ENCODE data around the gene SRRM2. TPM values are rescaled to one million over a fixed set of nuclear protein-coding genes. Genes with fewer than 3 reads are reported as not detected.

The SRRM2 gene
- total RNA-seq, 2 experiments from 2014 or later = 1,187 to 1,199 TPM

- ChIA-PET POLR2A (interaction anchor here (1.2 kb wide), 1 partner anchor 37 kb away, joined by 3 read pairs; the partner anchor contains the start of gene KCTD5), CTCF (no interaction called here)
- H3K9me3 ChIP-seq (ENCODE audit: control insufficient read depth in 1 of 2, insufficient read depth in 1 of 2, low read length in 2 of 2) = peaks cover 0 to 1% of the 10 kb centered on the region in 2 experiments
- no peaks in the 10 kb centered on the region for H3K36me3 Mint-ChIP-seq (ENCODE audit: low read depth)
- intact Hi-C loops (cut with DNase I, micrococcal nuclease) = loop anchor here in 1 of 2 experiments (2.0 to 5.0 kb wide), 2 partner anchors 47 to 148 kb away; no protein-coding TSS in a partner anchor
- H3K27ac Mint-ChIP-seq = no peak overlapping the region
- no peak overlapping the region for H3K4me3 ChIP-seq (ENCODE audit: low read length)
- DNase-seq (peak in 1 of 14 experiments; percentile 31), ATAC-seq (ENCODE audit: poor library complexity) (no peak)
- H3K27me3 ChIP-seq (ENCODE audit: control insufficient read depth in 1 of 2, insufficient read depth in 2 of 2, low read length in 2 of 2) = peaks cover 0 to 1% of the 10 kb centered on the region in 2 experiments
- H3K27ac ChIP-seq (ENCODE audit: low read depth in 1 of 2, low read length in 2 of 2) = no peak overlapping the region
- H3K36me3 ChIP-seq (ENCODE audit: insufficient read depth, low read length) = no peaks in the 10 kb centered on the region
- TF ChIP-seq CTCF (IDR thresholded peaks at IDR 0.05) = no peak
- H3K4me1 ChIP-seq (ENCODE audit: insufficient read depth, low read length) = peaks cover 24% of the 10 kb centered on the region
- no peaks in the 10 kb centered on the region for H3K4me1 Mint-ChIP-seq (ENCODE audit: low read depth)
- peak overlapping the region; percentile 34 for H3K4me3 Mint-ChIP-seq
- H3K27me3 Mint-ChIP-seq = peaks cover 4% of the 10 kb centered on the region
- no peaks in the 10 kb centered on the region for H3K9me3 Mint-ChIP-seq
These were observed 32.9 kb upstream of the SRRM2 start for GRCh38 chr16:2719328-2720063.

- peak within 1 kb of the TSS in 1 of 2 donors; percentile 35 for H3K27ac ChIP-seq (ENCODE audit: low read depth in 1 of 2, low read length in 2 of 2)
- DNase-seq (peak in 1 of 14 experiments; percentile 49), ATAC-seq (ENCODE audit: poor library complexity) (no peak)
- Mint-ChIP-seq H3K27me3 (peaks cover 5% of the 10 kb centered on the region), H3K4me3 (peak within 1 kb of the TSS; percentile 81), H3K36me3 (ENCODE audit: low read depth) (no peaks in the 10 kb centered on the region), H3K4me1 (ENCODE audit: low read depth) (no peaks in the 10 kb centered on the region), H3K9me3 (no peaks in the 10 kb centered on the region), H3K27ac (peak within 1 kb of the TSS; percentile 30)
- peak within 1 kb of the TSS; percentile 55 for H3K4me3 ChIP-seq (ENCODE audit: low read length)
- ChIA-PET CTCF (no interaction called here), POLR2A (interaction anchor here (0.7 to 1.2 kb wide), 2 partner anchors 38 to 1534 kb away, joined by 3 read pairs; partner anchors contain the start of gene KCTD5)
- H3K9me3 ChIP-seq (ENCODE audit: control insufficient read depth in 1 of 2, insufficient read depth in 1 of 2, low read length in 2 of 2) = no peaks in the 10 kb centered on the region
- H3K27me3 ChIP-seq (ENCODE audit: control insufficient read depth in 1 of 2, insufficient read depth in 2 of 2, low read length in 2 of 2) = peaks cover 0 to 2% of the 10 kb centered on the region in 2 experiments
- no peak for TF ChIP-seq CTCF (IDR thresholded peaks at IDR 0.05)
- H3K36me3 ChIP-seq (ENCODE audit: insufficient read depth, low read length) = no peaks in the 10 kb centered on the region
- intact Hi-C loops (cut with DNase I, micrococcal nuclease) = loop anchor here in 1 of 2 experiments (2.0 to 5.0 kb wide), 2 partner anchors 47 to 147 kb away; no protein-coding TSS in a partner anchor
- peaks cover 23% of the 10 kb centered on the region for H3K4me1 ChIP-seq (ENCODE audit: insufficient read depth, low read length)
These were observed 32.4 kb upstream of the SRRM2 start, which contains the start of gene PRSS27 for GRCh38 chr16:2720064-2720457. TSS of gene PRSS27 (minus strand) at chr16:2720224. CDS start at chr16:2720160, 64 bp downstream.

GRCh38 chr16:2720719-2721633 lies 31.5 kb upstream of the SRRM2 start:
- POLR2A ChIA-PET = interaction anchor here (0.7 kb wide), 1 partner anchor 1533 kb away, joined by 3 read pairs; no protein-coding TSS in a partner anchor
- DNase-seq = peak; percentile 70 to 94 (median 82)
- no peaks in the 10 kb centered on the region for H3K36me3 Mint-ChIP-seq (ENCODE audit: low read depth)
- peak overlapping the region; percentile 81 for H3K4me3 Mint-ChIP-seq
- CTCF ChIA-PET = no interaction called here
- peaks cover 14% of the 10 kb centered on the region for H3K4me1 ChIP-seq (ENCODE audit: insufficient read depth, low read length)
- H3K9me3 ChIP-seq (ENCODE audit: control insufficient read depth in 1 of 2, insufficient read depth in 1 of 2, low read length in 2 of 2) = no peaks in the 10 kb centered on the region
- peaks cover 0 to 2% of the 10 kb centered on the region in 2 experiments for H3K27me3 ChIP-seq (ENCODE audit: control insufficient read depth in 1 of 2, insufficient read depth in 2 of 2, low read length in 2 of 2)
- peak; percentile 59 for TF ChIP-seq CTCF (IDR thresholded peaks at IDR 0.05)
- peaks cover 10% of the 10 kb centered on the region for H3K27me3 Mint-ChIP-seq
- H3K4me3 ChIP-seq (ENCODE audit: low read length) = peak overlapping the region; percentile 55
- peak overlapping the region; percentile 30 for H3K27ac Mint-ChIP-seq
- ATAC-seq (ENCODE audit: poor library complexity) = peak; percentile 87
- H3K9me3 Mint-ChIP-seq = no peaks in the 10 kb centered on the region
- peak overlapping the region in 1 of 2 donors; percentile 35 for H3K27ac ChIP-seq (ENCODE audit: low read depth in 1 of 2, low read length in 2 of 2)
- no peaks in the 10 kb centered on the region for H3K4me1 Mint-ChIP-seq (ENCODE audit: low read depth)
- no peaks in the 10 kb centered on the region for H3K36me3 ChIP-seq (ENCODE audit: insufficient read depth, low read length)
- intact Hi-C loops (cut with DNase I, micrococcal nuclease) = loop anchor here in 1 of 2 experiments (1.0 to 5.0 kb wide), 4 partner anchors 39 to 146 kb away; partner anchors contain the start of genes ELOB and KCTD5
